DMS153 treated with DMSO at 0.1 percent for 48 hours (cell line): ENCODE measurements around the gene REN.
A peak's percentile ranks its signal among the peaks of the same experiment; 100 is the strongest.

Experiments used
- DNase-seq: peaks from one replicate; lab custom pipeline; 2025; ENCODE audit not compliant: unreplicated experiment; lab: John Stamatoyannopoulos, UW

Gene REN

GRCh38 chr1:204134103-204134502 is 32.0 kb downstream of the REN start:
- no peak for DNase-seq

GRCh38 chr1:204132718-204133117 is 33.4 kb downstream of the REN start:
- DNase-seq, result no peak

GRCh38 chr1:204131978-204132377 is 34.2 kb downstream of the REN start:
- DNase-seq, result no peak

- DNase-seq, result no peak
Observed at GRCh38 chr1:204130981-204131892, 34.9 kb downstream of the REN start.

GRCh38 chr1:204130178-204130577 is 36.0 kb downstream of the REN start:
- DNase-seq, result no peak

- DNase-seq, result peak; percentile 53
Observed at GRCh38 chr1:204128964-204129896, 36.9 kb downstream of the REN start.

GRCh38 chr1:204128464-204128963 is 37.6 kb downstream of the REN start:
- DNase-seq, result no peak

GRCh38 chr1:204127597-204128242 is 38.4 kb downstream of the REN start:
- peak; percentile 83 for DNase-seq

- DNase-seq, result no peak
Observed at GRCh38 chr1:204126956-204127355, 39.2 kb downstream of the REN start.

- DNase-seq, result no peak
Observed at GRCh38 chr1:204126386-204126785, 39.8 kb downstream of the REN start.

- no peak for DNase-seq
Observed at GRCh38 chr1:204125759-204126351, 40.3 kb downstream of the REN start.

- DNase-seq, result no peak
Observed at GRCh38 chr1:204124639-204125038, 41.5 kb downstream of the REN start.

- no peak for DNase-seq
Observed at GRCh38 chr1:204123376-204123775, 42.8 kb downstream of the REN start.

GRCh38 chr1:204121840-204122555 is 44.1 kb downstream of the REN start:
- no peak for DNase-seq

GRCh38 chr1:204116539-204116938 is 49.6 kb downstream of the REN start:
- DNase-seq, result no peak

- DNase-seq, result no peak
Observed at GRCh38 chr1:204115116-204115515, 51.0 kb downstream of the REN start.

- no peak for DNase-seq
Observed at GRCh38 chr1:204114606-204115005, 51.5 kb downstream of the REN start.

- no peak for DNase-seq
Observed at GRCh38 chr1:204113896-204114295, 52.2 kb downstream of the REN start.

GRCh38 chr1:204112876-204113730 is 53.0 kb downstream of the REN start:
- no peak for DNase-seq
